Caco-2 (cell line): Measurements from ENCODE around the gene AAMP. TPM values are rescaled to one million over a fixed set of nuclear protein-coding genes. Genes with fewer than 3 reads are reported as not detected.
A peak's percentile ranks its signal among the peaks of the same experiment; 100 is the strongest.

ENCODE experiments used
- BruUV-seq: library from RNA; stranded (reverse); fragments of 400-500 nt; replicated peaks from 2 replicates; lab custom pipeline; 2021; lab: Mats Ljungman, UMichigan
- CTCF ChIA-PET: fragments of 300-600 bp; sonication (Branson Sonifier 250); formaldehyde crosslinking; loops from one replicate; lab custom pipeline; 2022; ENCODE audit warnings: antibody characterized with exemption; lab: Charles Lee
- POLR2A ChIA-PET: fragments of 300-600 bp; sonication (Branson Sonifier 250); formaldehyde crosslinking; loops from one replicate; lab custom pipeline; 2022; ENCODE audit warnings: antibody characterized with exemption; lab: Charles Lee
- DNase-seq, 2 experiments: peaks; one replicate each; pipeline versions ENCODE4 v3.0.0 to v3.0.0-alpha.2; 2020 to 2022
- H3K27me3 ChIP-seq: replicated peaks from 2 replicates; pipeline ENCODE4 v1.6.0; 2011; ENCODE audit warnings: low read length; ENCODE audit not compliant: control insufficient read depth, insufficient read depth
- H3K36me3 ChIP-seq: 2 replicates; pipeline ENCODE4 v1.5.1; 2011; ENCODE audit warnings: low read length; ENCODE audit not compliant: control insufficient read depth, insufficient read depth
- H3K4me1 ChIP-seq: fragments of 250-450 bp; sonication (Bioruptor Pico); 2 replicates; pipeline ENCODE4 v1.5.1; 2020; ENCODE audit warnings: mild to moderate bottlenecking
- H3K4me3 ChIP-seq: 2 replicates; pipeline ENCODE4 v1.5.1; 2011; ENCODE audit warnings: low read depth, mild to moderate bottlenecking, control low read depth, low read length
- H3K9me3 ChIP-seq: fragments of 250-450 bp; sonication (Bioruptor Pico); 2 replicates; pipeline ENCODE4 v1.5.1; 2020; ENCODE audit warnings: mild to moderate bottlenecking, moderate library complexity
- H3K27ac Mint-ChIP-seq: one replicate; pipeline ENCODE4 v1.8.0; 2022; ENCODE audit warnings: mixed read lengths; ENCODE audit not compliant: unreplicated experiment
- H3K27me3 Mint-ChIP-seq: one replicate; pipeline ENCODE4 v1.8.0; 2022; ENCODE audit warnings: mixed read lengths; ENCODE audit not compliant: insufficient read depth, unreplicated experiment
- H3K36me3 Mint-ChIP-seq: one replicate; pipeline ENCODE4 v1.8.0; 2022; ENCODE audit warnings: mild to moderate bottlenecking, mixed read lengths; ENCODE audit not compliant: insufficient read depth, unreplicated experiment
- H3K4me1 Mint-ChIP-seq: one replicate; pipeline ENCODE4 v1.8.0; 2022; ENCODE audit warnings: low read depth, mixed read lengths; ENCODE audit not compliant: unreplicated experiment
- H3K4me3 Mint-ChIP-seq: one replicate; pipeline ENCODE4 v1.8.0; 2022; ENCODE audit warnings: mild to moderate bottlenecking, moderate library complexity, mixed read lengths; ENCODE audit not compliant: unreplicated experiment
- H3K9me3 Mint-ChIP-seq: one replicate; pipeline ENCODE4 v1.8.0; 2022; ENCODE audit warnings: mixed read lengths; ENCODE audit not compliant: unreplicated experiment
- CTCF ChIP-seq, 2 experiments: fragments of 200-600 bp in 1 of 2; IDR thresholded peaks; 1 replicate in 1 of 2; 2 replicates in 1 of 2; pipeline versions ENCODE4 v1.5.1 to v1.8.0; 2011 to 2022; ENCODE audit warnings: antibody characterized with exemption in 1 of 2, control low read depth in 1 of 2, inconsistent platforms in 1 of 2, low read depth in 1 of 2, low read length in 1 of 2, mild to moderate bottlenecking in 1 of 2, moderate library complexity in 1 of 2; ENCODE audit not compliant: insufficient read depth in 1 of 2, severe bottlenecking in 1 of 2, unreplicated experiment in 1 of 2
- intact Hi-C: fragments of 100-400 bp; cut with micrococcal nuclease; formaldehyde crosslinking; loops from one replicate; pipeline ENCODE4 v1.10.0; 2022; ENCODE audit not compliant: unreplicated experiment
- total RNA-seq: library from RNA; stranded (reverse); gene quantifications from 2 replicates; pipeline ENCODE4 v1.2.3, GENCODE V29; 2022

AAMP gene
- total RNA-seq, 1 experiment from 2014 or later: 125 TPM

GRCh38 chr2:218292048-218293014, 22.4 kb upstream of the AAMP start, which contains the start of gene TMBIM1:
Gene TMBIM1, minus strand, starts transcription at chr2:218292503. Its CDS starts 10,362 bp downstream, at chr2:218282141.
- TSS peak; percentile 14 for BruUV-seq
- peaks cover 83% of the 10 kb centered on the region for H3K4me1 ChIP-seq
- Mint-ChIP-seq H3K27me3 (no peaks in the 10 kb centered on the region), H3K4me1 (peaks cover 56% of the 10 kb centered on the region), H3K36me3 (peaks cover 33% of the 10 kb centered on the region), H3K27ac (peak within 1 kb of the TSS; percentile 100), H3K9me3 (no peaks in the 10 kb centered on the region), H3K4me3 (peak within 1 kb of the TSS; percentile 86)
- peak; percentile 49 to 95 for TF ChIP-seq CTCF (IDR thresholded peaks at IDR 0.05; ENCODE audit: insufficient read depth in 1 of 2, low read depth in 1 of 2, low read length in 1 of 2, severe bottlenecking in 1 of 2, unreplicated experiment in 1 of 2)
- intact Hi-C loops: loop anchor here (1.0 to 10.0 kb wide), 5 partner anchors 9 to 272 kb away; partner anchors contain the start of genes CNOT9 and USP37
- ChIA-PET CTCF (interaction anchor here (1.0 to 11.4 kb wide), 8 partner anchors 19 to 173 kb away, joined by 3 to 121 read pairs (median 6); partner anchors contain the start of genes AAMP, CTDSP1 and PNKD), POLR2A (interaction anchor here (1.4 to 4.3 kb wide), 6 partner anchors 8 to 107 kb away, joined by 5 to 37 read pairs (median 12); partner anchors contain the start of genes AAMP, CTDSP1 and PNKD)
- no peaks in the 10 kb centered on the region for H3K9me3 ChIP-seq
- DNase-seq: peak; percentile 75 to 94
- no peaks in the 10 kb centered on the region for H3K36me3 ChIP-seq
- H3K27me3 ChIP-seq: no peaks in the 10 kb centered on the region
- H3K4me3 ChIP-seq: peak within 1 kb of the TSS; percentile 97

GRCh38 chr2:218291318-218292047, 21.5 kb upstream of the AAMP start:
- Mint-ChIP-seq H3K27me3 (no peaks in the 10 kb centered on the region), H3K4me1 (peaks cover 63% of the 10 kb centered on the region)
- intact Hi-C loops: loop anchor here (1.0 to 10.0 kb wide), 3 partner anchors 10 to 273 kb away; partner anchors contain the start of genes CNOT9 and USP37

More at GRCh38 chr2:218291318-218292047, 21.5 kb upstream of the AAMP start:
- no peak for TF ChIP-seq CTCF (IDR thresholded peaks at IDR 0.05; ENCODE audit: insufficient read depth in 1 of 2, low read depth in 1 of 2, low read length in 1 of 2, severe bottlenecking in 1 of 2, unreplicated experiment in 1 of 2)
- Histone ChIP-seq H3K9me3 (no peaks in the 10 kb centered on the region), H3K4me1 (peaks cover 88% of the 10 kb centered on the region), H3K27me3 (no peaks in the 10 kb centered on the region), H3K36me3 (no peaks in the 10 kb centered on the region), H3K4me3 (peak overlapping the region; percentile 97)
- no peak for DNase-seq
- Mint-ChIP-seq H3K27ac (peak overlapping the region; percentile 100), H3K4me3 (peak overlapping the region; percentile 86), H3K9me3 (no peaks in the 10 kb centered on the region), H3K36me3 (peaks cover 42% of the 10 kb centered on the region)
- ChIA-PET CTCF (interaction anchor here (11.4 kb wide), 1 partner anchor 19 kb away, joined by 121 read pairs; the partner anchor contains the start of genes AAMP and PNKD), POLR2A (interaction anchor here (0.5 to 0.6 kb wide), 2 partner anchors 21 to 108 kb away, joined by 4 to 6 read pairs; partner anchors contain the start of gene CTDSP1)
- BruUV-seq: no TSS peak
